HG03571 (cell line): ENCODE measurements around the gene TJP1.
"Not testable (repeated sequence)": the region's sequence is repeated elsewhere in the genome, so short reads cannot be mapped to it uniquely, and the experiment has no call there.

ENCODE experiments used
- ATAC-seq: cut with Tn5 transposase; IDR thresholded peaks from one replicate; pipeline ENCODE4 v1.9.1; 2021; ENCODE audit not compliant: unreplicated experiment

The TJP1 gene

DNA sequence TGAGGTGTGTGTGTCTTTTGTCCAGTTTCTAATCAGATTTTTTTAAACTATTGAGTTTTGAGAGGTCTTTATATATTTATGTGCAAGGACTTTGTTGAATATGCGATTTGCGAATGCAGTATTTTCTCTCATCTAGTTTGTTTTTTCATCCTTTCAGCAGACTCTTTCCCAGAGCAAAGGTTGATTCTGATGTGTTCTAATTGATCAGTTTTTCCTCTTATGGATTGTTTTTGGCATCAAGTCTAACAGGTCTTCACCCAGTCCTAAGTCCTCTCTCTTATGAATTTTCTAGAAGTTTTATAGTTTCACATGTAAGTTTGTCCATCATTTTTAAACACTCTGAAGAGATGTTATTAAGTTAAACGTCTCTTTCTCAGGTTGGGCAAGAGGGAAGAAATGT is 17.8 kb upstream of the TJP1 start:
- no peak for ATAC-seq

GRCh38 chr15:29838352-29839010 is 16.2 kb upstream of the TJP1 start:
- ATAC-seq: no peak

DNA sequence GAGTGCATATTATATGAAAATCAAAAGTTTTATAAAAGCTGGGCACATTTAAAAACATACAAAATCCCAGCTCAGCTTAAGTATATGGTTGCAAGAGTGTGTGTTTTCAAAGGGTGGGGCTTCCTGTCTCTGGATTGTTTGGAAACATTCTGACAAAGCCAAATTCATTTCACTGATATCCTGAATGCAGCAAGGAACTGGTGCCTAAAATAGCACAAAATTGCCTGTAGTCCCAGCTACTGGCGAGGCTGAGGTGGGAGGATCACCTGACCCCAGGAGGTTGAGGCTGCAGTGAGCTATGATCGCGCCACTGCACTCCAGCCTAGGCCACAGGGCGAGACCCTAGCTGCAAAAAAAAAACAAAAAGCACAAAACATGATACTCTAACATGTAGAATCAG is 13.0 kb upstream of the TJP1 start:
- no peak for ATAC-seq

- no peak for ATAC-seq
Observed at GRCh38 chr15:29832709-29833108, 10.4 kb upstream of the TJP1 start.

- no peak for ATAC-seq
Observed at GRCh38 chr15:29826908-29827820, 4.9 kb upstream of the TJP1 start.

GRCh38 chr15:29825227-29825626 is 3.0 kb upstream of the TJP1 start:
- ATAC-seq: no peak

- no peak for ATAC-seq
Observed at GRCh38 chr15:29822684-29823459, 604 bp upstream of the TJP1 start.

DNA sequence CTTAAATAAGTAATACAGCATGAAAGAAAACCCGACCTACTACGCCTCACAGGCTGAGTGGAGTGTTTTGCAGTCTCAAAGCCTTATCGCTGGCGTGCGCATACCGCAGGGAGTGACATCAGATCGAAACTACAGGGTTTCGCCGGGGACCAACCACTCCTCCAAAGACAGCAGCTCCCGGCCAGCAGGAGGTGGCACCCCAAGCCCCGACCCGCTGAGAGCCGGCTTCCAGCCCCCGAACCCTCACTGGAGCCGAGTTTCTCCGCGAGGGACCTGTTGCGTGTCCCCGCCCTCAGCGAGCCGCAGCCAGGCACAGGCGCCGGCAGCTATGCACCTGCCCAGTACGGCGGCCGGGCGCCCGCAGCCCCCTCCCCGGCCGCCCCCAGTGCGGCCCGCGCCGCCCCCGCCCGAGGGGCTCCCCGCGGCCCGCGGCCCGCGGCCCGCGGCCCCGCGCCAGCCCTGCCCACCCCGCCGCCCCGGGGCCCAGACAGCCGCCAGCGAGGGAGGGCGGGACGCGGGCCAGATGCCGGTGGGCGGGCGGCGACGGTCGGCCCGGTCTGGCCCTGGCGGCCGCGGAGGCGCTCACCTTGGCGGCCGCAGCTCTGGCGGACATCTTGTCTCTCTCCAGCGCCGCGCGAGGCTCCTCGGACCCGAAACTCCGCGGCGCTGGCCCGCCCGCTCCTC is 710 bp downstream of the TJP1 start:
- ATAC-seq: no peak

GRCh38 chr15:29820394-29821154 is 1.7 kb downstream of the TJP1 start:
- no peak for ATAC-seq

GRCh38 chr15:29819979-29820378 is 2.3 kb downstream of the TJP1 start:
- ATAC-seq: no peak

- no peak for ATAC-seq
Observed at GRCh38 chr15:29818141-29818540, 4.1 kb downstream of the TJP1 start.

DNA sequence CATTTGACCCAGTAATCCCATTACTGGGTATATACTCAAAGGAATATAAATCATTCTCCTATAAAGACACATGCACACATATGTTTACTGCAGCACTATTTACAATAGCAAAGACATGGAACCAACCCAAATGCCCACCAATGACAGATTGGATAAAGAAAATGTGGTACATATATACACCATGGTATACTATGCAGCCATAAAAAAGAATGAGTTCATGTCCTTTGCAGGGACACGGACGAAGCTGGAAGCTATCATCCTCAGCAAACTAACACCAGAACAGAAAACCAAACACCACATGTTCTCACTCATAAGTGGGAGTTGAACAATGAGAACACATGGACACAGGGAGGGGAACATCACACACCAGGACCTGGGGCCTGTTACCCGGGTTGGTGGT is 4.8 kb downstream of the TJP1 start:
- not testable (repeated sequence) for ATAC-seq

- no peak for ATAC-seq
Observed at GRCh38 chr15:29815000-29815710, 7.1 kb downstream of the TJP1 start.

- ATAC-seq: no peak
Observed at GRCh38 chr15:29813009-29813408, 9.3 kb downstream of the TJP1 start.

DNA sequence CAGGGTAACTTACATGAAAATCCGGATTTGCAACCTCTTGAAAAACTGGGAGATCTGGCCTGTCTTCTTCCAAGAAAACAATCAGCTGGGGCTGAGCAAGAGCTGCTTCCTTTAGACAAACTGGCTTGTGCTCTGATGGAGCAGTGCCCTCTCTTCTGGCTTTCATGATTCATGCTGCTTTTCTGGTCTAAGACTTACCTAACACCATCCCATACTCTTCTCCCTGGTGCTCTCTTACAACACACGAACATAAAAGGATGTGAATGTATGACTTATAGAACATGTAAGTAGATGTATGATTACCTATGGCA is 9.9 kb downstream of the TJP1 start:
- ATAC-seq: no peak

DNA sequence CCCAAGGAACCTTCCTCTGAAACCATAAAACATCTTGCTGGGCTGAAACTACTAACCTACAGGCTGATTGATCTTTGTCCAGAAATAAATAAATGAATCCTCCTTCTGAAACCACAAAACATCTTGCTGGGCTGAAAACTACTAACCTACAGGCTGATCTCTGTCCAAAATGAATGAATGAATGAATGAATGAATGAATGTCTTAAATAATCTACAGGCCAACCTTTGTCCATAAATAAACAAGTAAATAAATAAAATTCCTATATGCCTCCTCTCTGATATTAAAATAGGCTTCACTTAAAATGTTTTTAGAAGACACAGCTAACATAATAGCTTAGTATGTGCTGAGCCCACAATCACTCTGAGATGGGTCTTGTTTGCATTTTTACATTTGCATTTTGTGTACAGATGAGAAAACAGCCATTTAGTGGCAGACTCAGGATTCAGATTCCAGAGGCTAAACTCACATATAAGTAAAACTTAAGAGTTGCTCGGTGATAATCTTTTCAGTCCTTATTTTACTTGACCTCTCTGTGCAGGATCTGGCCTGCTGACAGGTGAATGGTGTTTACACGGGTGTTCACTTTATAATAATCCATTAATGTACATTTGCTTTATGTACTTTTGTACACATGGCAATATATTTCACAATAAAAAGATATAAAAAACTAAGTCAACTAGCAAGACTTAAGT is 10.4 kb downstream of the TJP1 start:
- no peak for ATAC-seq

GRCh38 chr15:29805708-29806104 is 16.6 kb downstream of the TJP1 start:
- ATAC-seq: no peak

DNA sequence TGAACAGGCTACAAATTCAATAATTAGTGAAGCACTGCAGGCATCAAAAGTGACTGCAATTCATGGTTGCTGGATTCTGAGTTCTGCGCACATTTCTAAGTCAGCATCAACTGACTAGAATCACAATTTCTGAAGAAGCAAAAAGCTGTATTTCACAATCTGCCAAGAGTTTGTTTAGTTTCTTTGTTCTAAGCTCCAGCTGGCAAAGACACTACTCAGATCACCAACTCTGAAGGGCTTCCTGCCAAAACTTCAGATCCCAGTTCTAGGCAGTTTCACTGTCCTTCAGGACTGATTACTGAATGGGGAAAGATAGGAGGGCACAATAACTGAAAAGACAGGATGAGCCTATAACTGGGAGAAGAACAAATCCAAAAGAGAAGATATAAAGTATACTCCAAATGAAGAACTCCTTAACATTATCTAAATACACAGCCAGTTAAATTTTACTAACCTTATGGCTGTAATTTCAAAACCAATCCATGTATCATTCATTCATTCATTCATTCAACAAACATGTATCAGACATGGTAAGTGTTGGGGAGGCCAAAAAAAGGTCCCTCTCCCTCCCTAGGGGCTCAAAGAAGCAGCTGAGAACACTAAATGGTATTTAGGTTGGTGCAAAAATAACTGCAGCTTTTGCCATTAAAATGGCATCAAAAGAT is 17.1 kb downstream of the TJP1 start:
- ATAC-seq: no peak

GRCh38 chr15:29802411-29802810 is 19.9 kb downstream of the TJP1 start:
- ATAC-seq: no peak
